H1 (cell line): ENCODE measurements around the gene WASL. TPM values are rescaled to one million over a fixed set of nuclear protein-coding genes. Genes with fewer than 3 reads are reported as not detected.

Experiments used
- CTCF ChIA-PET: fragments of 300-600 bp; sonication (Branson Sonifier 250); formaldehyde crosslinking; loops from one replicate; lab custom pipeline; 2021; ENCODE audit not compliant: partially characterized antibody; lab: Charles Lee
- POLR2A ChIA-PET: fragments of 300-600 bp; sonication (Branson Sonifier 250); formaldehyde crosslinking; loops from one replicate; lab custom pipeline; 2021; ENCODE audit warnings: inconsistent platforms; ENCODE audit not compliant: partially characterized antibody; lab: Charles Lee
- DNase-seq, 2 experiments: peaks; one replicate each; pipeline versions ENCODE4 v3.0.0 to v3.0.0-alpha.2; 2010 to 2022; ENCODE audit warnings: low spot score in 2 of 2, low read depth in 1 of 2, mixed read lengths in 1 of 2
- FAIRE-seq: peaks from 2 replicates; lab custom pipeline; 2011; peaks lifted over from hg19 to GRCh38; lab: Jason Lieb, UNC
- H2AFZ ChIP-seq: 2 replicates; pipeline ENCODE4 v1.8.1; 2012; ENCODE audit warnings: low read length, inconsistent platforms
- H2AK5ac ChIP-seq: 2 replicates; pipeline ENCODE4 v1.6.1; 2013; ENCODE audit warnings: low read depth, low read length
- H2BK120ac ChIP-seq: replicated peaks from 2 replicates; pipeline ENCODE3; 2013; ENCODE audit warnings: low read depth, low read length, inconsistent platforms
- H2BK12ac ChIP-seq: 2 replicates; pipeline ENCODE4 v1.6.1; 2013; ENCODE audit warnings: low read depth, low read length
- H2BK15ac ChIP-seq: 2 replicates; pipeline ENCODE4 v1.6.1; 2013; ENCODE audit warnings: low read length
- H2BK20ac ChIP-seq: 2 replicates; pipeline ENCODE4 v1.6.1; 2013; ENCODE audit warnings: low read length
- H2BK5ac ChIP-seq: 2 replicates; pipeline ENCODE4 v1.6.1; 2013; ENCODE audit warnings: low read depth, low read length
- H3K14ac ChIP-seq: 2 replicates; pipeline ENCODE4 v1.6.1; 2013; ENCODE audit warnings: inconsistent platforms; ENCODE audit not compliant: insufficient read length
- H3K18ac ChIP-seq: 2 replicates; pipeline ENCODE4 v1.6.1; 2013; ENCODE audit warnings: low read length; ENCODE audit errors: extremely low read depth
- H3K23ac ChIP-seq: 2 replicates; pipeline ENCODE4 v1.6.1; 2013; ENCODE audit warnings: inconsistent platforms; ENCODE audit not compliant: insufficient read length
- H3K23me2 ChIP-seq: 2 replicates; pipeline ENCODE4 v1.6.1; 2013; ENCODE audit warnings: low read depth, low read length
- H3K27ac ChIP-seq: 2 replicates; pipeline ENCODE4 v1.6.1; 2011; ENCODE audit warnings: low read depth, low read length, inconsistent platforms
- H3K27me3 ChIP-seq, 4 experiments: replicated peaks in 1 of 4; 1 replicate in 1 of 4; 2 replicates in 3 of 4; pipeline versions ENCODE4 v1.6.1 to v1.8.1; 2011 to 2013; ENCODE audit warnings: low read length in 3 of 4, mild to moderate bottlenecking in 3 of 4, inconsistent platforms in 2 of 4, mixed read lengths in 2 of 4, moderate library complexity in 1 of 4; ENCODE audit not compliant: control insufficient read depth in 3 of 4, insufficient read depth in 3 of 4; ENCODE audit errors: extremely low read depth in 1 of 4
- H3K36me3 ChIP-seq, 4 experiments: 2 replicates each; pipeline versions ENCODE4 v1.6.1 to v1.8.1; 2011 to 2013; ENCODE audit warnings: mild to moderate bottlenecking in 4 of 4, low read length in 3 of 4, moderate library complexity in 2 of 4, control low read depth in 1 of 4, inconsistent platforms in 1 of 4; ENCODE audit not compliant: insufficient read depth in 4 of 4, control insufficient read depth in 2 of 4
- H3K4ac ChIP-seq: replicated peaks from 2 replicates; pipeline ENCODE3; 2013; ENCODE audit warnings: low read length, low read depth, mixed read lengths, inconsistent platforms; ENCODE audit not compliant: insufficient read length
- H3K4me1 ChIP-seq, 4 experiments: replicated peaks in 1 of 4; 1 replicate in 1 of 4; 2 replicates in 3 of 4; pipeline versions ENCODE4 v1.6.1 to v1.8.1; 2011 to 2013; ENCODE audit warnings: low read length in 3 of 4, inconsistent platforms in 2 of 4, mixed read lengths in 1 of 4; ENCODE audit not compliant: insufficient read depth in 4 of 4, control insufficient read depth in 3 of 4
- H3K4me2 ChIP-seq, 2 experiments: 2 replicates each; pipeline versions ENCODE4 v1.6.1 to v1.8.1; 2011 to 2013; ENCODE audit warnings: low read depth in 2 of 2, low read length in 2 of 2, control low read depth in 1 of 2, inconsistent platforms in 1 of 2, mild to moderate bottlenecking in 1 of 2; ENCODE audit not compliant: insufficient read depth in 1 of 2
- H3K4me3 ChIP-seq, 4 experiments: fragments of 200-600, 300-600 bp in 1 of 4; sonication (generic), shearing (Covaris generic), sonication (Bioruptor Twin) in 1 of 4; 2 replicates each; pipeline versions ENCODE4 v1.5.1 to v1.8.1; 2011 to 2016; ENCODE audit warnings: low read length in 4 of 4, low read depth in 3 of 4, control low read depth in 2 of 4, inconsistent platforms in 2 of 4, mild to moderate bottlenecking in 2 of 4, mixed read lengths in 1 of 4, moderate library complexity in 1 of 4; ENCODE audit not compliant: insufficient read depth in 2 of 4; ENCODE audit errors: extremely low read depth in 1 of 4
- H3K56ac ChIP-seq: replicated peaks from 2 replicates; pipeline ENCODE3; 2013; ENCODE audit warnings: low read depth, mild to moderate bottlenecking, mixed read lengths, low read length, inconsistent platforms; ENCODE audit not compliant: insufficient read length
- H3K79me1 ChIP-seq: 2 replicates; pipeline ENCODE4 v1.6.1; 2013; ENCODE audit warnings: low read depth, low read length, control low read depth
- H3K79me2 ChIP-seq, 2 experiments: 2 replicates each; pipeline versions ENCODE4 v1.6.1 to v1.8.1; 2012 to 2013; ENCODE audit warnings: low read length in 2 of 2, mild to moderate bottlenecking in 2 of 2, inconsistent platforms in 1 of 2; ENCODE audit not compliant: insufficient read depth in 2 of 2, control insufficient read depth in 1 of 2
- H3K9ac ChIP-seq, 4 experiments: replicated peaks in 1 of 4; 1 replicate in 1 of 4; 2 replicates in 3 of 4; pipeline versions ENCODE4 v1.6.1 to v1.8.1; 2011 to 2013; ENCODE audit warnings: low read depth in 3 of 4, low read length in 3 of 4, control low read depth in 2 of 4, mild to moderate bottlenecking in 2 of 4, moderate library complexity in 2 of 4, inconsistent platforms in 1 of 4; ENCODE audit errors: extremely low read depth in 1 of 4
- H3K9me3 ChIP-seq, 2 experiments: 2 replicates each; pipeline versions ENCODE4 v1.6.1 to v1.8.1; 2012 to 2013; ENCODE audit warnings: mild to moderate bottlenecking in 2 of 2, moderate library complexity in 2 of 2, control low read depth in 1 of 2, inconsistent platforms in 1 of 2, low read depth in 1 of 2, low read length in 1 of 2, mixed read lengths in 1 of 2; ENCODE audit not compliant: insufficient read depth in 2 of 2
- H4K20me1 ChIP-seq, 2 experiments: replicated peaks in 1 of 2; 2 replicates each; pipeline versions ENCODE3 to v1.8.1; 2011 to 2013; ENCODE audit warnings: inconsistent platforms in 2 of 2, low read length in 2 of 2, mild to moderate bottlenecking in 1 of 2; ENCODE audit not compliant: insufficient read depth in 2 of 2, control insufficient read depth in 1 of 2
- H4K5ac ChIP-seq: 2 replicates; pipeline ENCODE4 v1.6.1; 2013; ENCODE audit warnings: low read length, low read depth, mixed read lengths, inconsistent platforms; ENCODE audit not compliant: insufficient read length
- H4K8ac ChIP-seq: 2 replicates; pipeline ENCODE4 v1.8.0; 2013; ENCODE audit warnings: mild to moderate bottlenecking, moderate library complexity, low read length, inconsistent platforms; ENCODE audit not compliant: insufficient read depth; ENCODE audit errors: extremely low read depth
- H4K91ac ChIP-seq: replicated peaks from 2 replicates; pipeline ENCODE3; 2013; ENCODE audit warnings: low read length, mixed read lengths, inconsistent platforms; ENCODE audit not compliant: insufficient read length
- ASH2L ChIP-seq: fragments of 200-600, 300-600 bp; sonication (generic); IDR thresholded peaks from one replicate; pipeline ENCODE4 v1.7.1; 2017; ENCODE audit warnings: low read length
- KDM4A ChIP-seq: IDR thresholded peaks from one replicate; pipeline ENCODE4 v1.7.1; 2012; ENCODE audit warnings: low read depth, mild to moderate bottlenecking, moderate library complexity, low read length, inconsistent platforms; ENCODE audit not compliant: severe bottlenecking
- TBP ChIP-seq: IDR thresholded peaks from 2 replicates; pipeline ENCODE4 v1.6.1; 2011; ENCODE audit warnings: low read depth, low read length, improper control_type of control experiment
- WGBS, 2 experiments: shearing (Covaris generic) in 1 of 2; methylation state at CpG; one replicate each; pipeline versions ENCODE4 v1.1.6 to v1.1.7; 2013 to 2015; ENCODE audit warnings: low lambda C conversion rate in 2 of 2, mixed read lengths in 2 of 2, inconsistent platforms in 1 of 2, low coverage in 1 of 2, missing lambda C conversion rate in 1 of 2; ENCODE audit not compliant: insufficient replicate concordance in 2 of 2, insufficient coverage in 1 of 2, insufficient read length in 1 of 2; ENCODE audit errors: extremely low coverage in 1 of 2, missing lambda C conversion rate in 1 of 2; 5-methylcytosine and 5-hydroxymethylcytosine counted together
- polyA plus RNA-seq, 7 experiments: library from polyadenylated mRNA; depleted of rRNA in 3 of 7; stranded (reverse) in 5 of 7; unstranded in 2 of 7; fragments of >200 nt in 5 of 7; fragments of 200-250 nt in 2 of 7; gene quantifications; 1 replicate in 5 of 7; 2 replicates in 1 of 7; 4 replicates in 1 of 7; pipeline versions ENCODE4 v1.2.1 to v1.2.3, GENCODE V29; 2011 to 2013; ENCODE audit warnings: missing spikeins in 2 of 7, mixed read lengths in 2 of 7
- total RNA-seq: library from RNA; stranded (reverse); fragmentation: NEBNext Ultra II Directional; extraction: Animal tissue kit (Norgen Biotek cat#: 25700); gene quantifications from 2 replicates; pipeline ENCODE4 v1.2.1, GENCODE V29; 2021

The WASL gene
- total and polyA plus RNA-seq, 2 of the 8 experiments (the other 6 are each of a cell fraction or from before 2014, with no cell fraction given), result 7.7 to 38.9 TPM

- Histone ChIP-seq H2BK15ac (no peak overlapping the region), H2BK12ac (no peak overlapping the region), H3K56ac (no peak overlapping the region), H3K4me3 (no peak overlapping the region), H3K27me3 (no peaks in the 10 kb centered on the region), H2AK5ac (no peak overlapping the region), H3K4me2 (no peak overlapping the region), H3K79me1 (no peaks in the 10 kb centered on the region), H3K18ac (no peak overlapping the region), H2BK5ac (no peak overlapping the region), H2BK120ac (no peak overlapping the region), H2AFZ (no peak overlapping the region), H3K36me3 (no peaks in the 10 kb centered on the region), H3K14ac (no peak overlapping the region), H4K8ac (no peak overlapping the region), H3K9me3 (no peaks in the 10 kb centered on the region), H4K5ac (no peak overlapping the region), H4K20me1 (no peaks in the 10 kb centered on the region), H4K91ac (no peak overlapping the region), H3K4me1 (peaks cover 3 to 7% (median 6%) of the 10 kb centered on the region in 4 experiments; a peak in 6 of 7 replicates), H2BK20ac (no peak overlapping the region), H3K23me2 (0 out of 2 replicates have a peak, but pooled peaks cover 1% of the 10 kb centered on the region), H3K79me2 (no peaks in the 10 kb centered on the region), H3K9ac (no peak overlapping the region), H3K23ac (no peak overlapping the region), H3K4ac (no peak overlapping the region), H3K27ac (no peak overlapping the region)
- 88% methylated on average over 2 of the region's 2 CpGs; no CpG with 5 or more reads in 1 of the 2 experiments for WGBS, 2 experiments
- CTCF ChIA-PET, result interaction anchor here (0.6 kb wide), 1 partner anchor 231 kb away, joined by 3 read pairs; no protein-coding TSS in a partner anchor
- DNase-seq, result no peak
- no peak for FAIRE-seq
- POLR2A ChIA-PET, result no interaction called here
- TF ChIP-seq TBP (no peak), ASH2L (no peak), KDM4A (no peak)
These were observed 109.2 kb downstream of the WASL start for GRCh38 chr7:123639631-123640030.
